Measurements from ENCODE around the gene DCAF12. TPM values are rescaled to one million over a fixed set of nuclear protein-coding genes. Genes with fewer than 3 reads are reported as not detected.
A peak's percentile ranks its signal among the peaks of the same experiment; 100 is the strongest.
"Not testable (repeated sequence)": the region's sequence is repeated elsewhere in the genome, so short reads cannot be mapped to it uniquely, and the experiment has no call there.

Gene DCAF12
- total RNA-seq, 2 donors from 2014 or later: 37.9 to 41.5 TPM

- peaks cover 3% of the 10 kb centered on the region for H3K4me1 ChIP-seq
- H3K4me3 ChIP-seq: peak within 1 kb of the TSS; percentile 69
- H3K9me3 ChIP-seq: no peaks in the 10 kb centered on the region
- no peaks in the 10 kb centered on the region for H3K36me3 ChIP-seq
- DNase-seq: peak; percentile 98
- no peak for TF ChIP-seq CTCF (IDR thresholded peaks at IDR 0.05)
- peak within 1 kb of the TSS; percentile 81 for H3K27ac ChIP-seq
- peak within 1 kb of the TSS; percentile 93 for H3K9ac ChIP-seq (ENCODE audit: low read depth in 2 of 2, low read length in 2 of 2)
- intact Hi-C loops (cut with DNase I): no loop called here
- H3K27me3 ChIP-seq: no peaks in the 10 kb centered on the region
These were observed 77.5 kb downstream of the DCAF12 start, which contains the start of gene UBAP2 for GRCh38 chr9:34048727-34049629. Gene UBAP2, minus strand, starts transcription at chr9:34048887. Its CDS starts 31,739 bp downstream, at chr9:34017148.

GRCh38 chr9:34047864-34048726 lies 78.4 kb downstream of the DCAF12 start:
- Histone ChIP-seq H3K36me3 (no peaks in the 10 kb centered on the region), H3K27ac (peak overlapping the region; percentile 81), H3K4me3 (peak overlapping the region; percentile 69), H3K27me3 (no peaks in the 10 kb centered on the region), H3K9ac (ENCODE audit: low read depth in 2 of 2, low read length in 2 of 2) (peak overlapping the region; percentile 93), H3K4me1 (peaks cover 3% of the 10 kb centered on the region), H3K9me3 (no peaks in the 10 kb centered on the region)
- intact Hi-C loops (cut with DNase I): no loop called here
- TF ChIP-seq CTCF (IDR thresholded peaks at IDR 0.05): no peak
- DNase-seq: peak; percentile 80

- H3K9me3 ChIP-seq: no peaks in the 10 kb centered on the region
- peak overlapping the region in 1 of 2 donors; percentile 93 for H3K9ac ChIP-seq (ENCODE audit: low read depth in 2 of 2, low read length in 2 of 2)
- peak overlapping the region; percentile 69 for H3K4me3 ChIP-seq
- no peaks in the 10 kb centered on the region for H3K36me3 ChIP-seq
- DNase-seq: peak; percentile 36
- H3K27me3 ChIP-seq: no peaks in the 10 kb centered on the region
- H3K4me1 ChIP-seq: peaks cover 3% of the 10 kb centered on the region
- intact Hi-C loops (cut with DNase I): no loop called here
- no peak for TF ChIP-seq CTCF (IDR thresholded peaks at IDR 0.05)
- peak overlapping the region; percentile 44 for H3K27ac ChIP-seq
These were observed 79.6 kb downstream of the DCAF12 start for GRCh38 chr9:34046784-34047379.

- Histone ChIP-seq H3K27me3 (no peaks in the 10 kb centered on the region), H3K9ac (ENCODE audit: low read depth in 2 of 2, low read length in 2 of 2) (no peak overlapping the region), H3K9me3 (no peaks in the 10 kb centered on the region), H3K27ac (no peak overlapping the region), H3K36me3 (no peaks in the 10 kb centered on the region), H3K4me3 (no peak overlapping the region), H3K4me1 (peaks cover 3% of the 10 kb centered on the region)
- no peak for DNase-seq
- intact Hi-C loops (cut with DNase I): no loop called here
- TF ChIP-seq CTCF (IDR thresholded peaks at IDR 0.05): no peak
These were observed 80.6 kb downstream of the DCAF12 start for GRCh38 chr9:34045903-34046302.

- not testable (repeated sequence) for H3K27ac ChIP-seq, DNase-seq
These were observed 84.4 kb downstream of the DCAF12 start for GRCh38 chr9:34042074-34042473.

GRCh38 chr9:34038851-34039250 lies 87.6 kb downstream of the DCAF12 start:
- H3K36me3 ChIP-seq; DNase-seq; H3K27ac ChIP-seq; intact Hi-C loops (cut with DNase I); H3K9me3 ChIP-seq; H3K27me3 ChIP-seq; H3K4me3 ChIP-seq; H3K4me1 ChIP-seq; H3K9ac ChIP-seq (ENCODE audit: low read depth in 2 of 2, low read length in 2 of 2): not testable (repeated sequence)

More at GRCh38 chr9:34042074-34042473, 84.4 kb downstream of the DCAF12 start:
- H3K27me3 ChIP-seq; H3K36me3 ChIP-seq; H3K9me3 ChIP-seq; H3K4me1 ChIP-seq; H3K4me3 ChIP-seq; H3K9ac ChIP-seq (ENCODE audit: low read depth in 2 of 2, low read length in 2 of 2); intact Hi-C loops (cut with DNase I): not testable (repeated sequence)

All from colonic mucosa (tissue), 4 donors.